Osteoblast (primary cell): ENCODE measurements around the gene CYP26B1. TPM values are rescaled to one million over a fixed set of nuclear protein-coding genes. Genes with fewer than 3 reads are reported as not detected.

Source experiments
- DNase-seq: peaks from one replicate; pipeline ENCODE4 v3.0.0; 2011; ENCODE audit warnings: low spot score, mixed read lengths; ENCODE audit not compliant: insufficient read length; ENCODE audit errors: missing footprints
- H2AFZ ChIP-seq: 2 replicates; pipeline ENCODE4 v1.6.0; 2011; ENCODE audit warnings: mild to moderate bottlenecking, low read length
- H3K27ac ChIP-seq: 2 replicates; pipeline ENCODE4 v1.5.1; 2011; ENCODE audit warnings: mild to moderate bottlenecking, low read depth, low read length, moderate library complexity
- H3K27me3 ChIP-seq: 2 replicates; pipeline ENCODE4 v1.6.0; 2012; ENCODE audit warnings: mild to moderate bottlenecking, control low read depth, inconsistent platforms, low read length, moderate library complexity; ENCODE audit not compliant: insufficient read depth
- H3K36me3 ChIP-seq: 2 replicates; pipeline ENCODE4 v1.5.1; 2011; ENCODE audit warnings: mild to moderate bottlenecking, low read length, control low read depth, moderate library complexity; ENCODE audit not compliant: insufficient read depth
- H3K4me1 ChIP-seq: 2 replicates; pipeline ENCODE4 v1.5.1; 2011; ENCODE audit warnings: mild to moderate bottlenecking, low read length, control low read depth, moderate library complexity; ENCODE audit not compliant: insufficient read depth
- H3K4me2 ChIP-seq: 2 replicates; pipeline ENCODE4 v1.6.0; 2011; ENCODE audit warnings: mild to moderate bottlenecking, low read length; ENCODE audit not compliant: insufficient read depth
- H3K4me3 ChIP-seq: fragments of 200-600 bp; sonication (generic); 3 replicates; pipeline ENCODE4 v1.5.1; 2012; ENCODE audit warnings: mild to moderate bottlenecking, low read length, inconsistent platforms; ENCODE audit not compliant: insufficient read depth
- H3K79me2 ChIP-seq: 2 replicates; pipeline ENCODE4 v1.6.0; 2012; ENCODE audit warnings: mild to moderate bottlenecking, low read length, control low read depth, inconsistent platforms; ENCODE audit not compliant: insufficient read depth
- H3K9me3 ChIP-seq: 2 replicates; pipeline ENCODE4 v1.5.1; 2011; ENCODE audit warnings: low read depth, low read length, control low read depth
- H4K20me1 ChIP-seq: 2 replicates; pipeline ENCODE4 v1.6.0; 2012; ENCODE audit warnings: mild to moderate bottlenecking, low read length, control low read depth; ENCODE audit not compliant: insufficient read depth
- CTCF ChIP-seq: IDR thresholded peaks from 2 replicates; pipeline ENCODE4 v1.5.1; 2011; ENCODE audit warnings: mild to moderate bottlenecking, low read depth, low read length, moderate library complexity; ENCODE audit errors: extremely low read depth
- total RNA-seq: library from RNA; depleted of rRNA; stranded (reverse); fragments of >200 nt; gene quantifications from 2 replicates; pipeline ENCODE4 v1.2.3, GENCODE V29; 2012

Gene CYP26B1
- total RNA-seq, 1 donor = under 0.01 TPM

GRCh38 chr2:72173640-72174321 is 26.1 kb upstream of the CYP26B1 start:
- Histone ChIP-seq H2AFZ (no peak overlapping the region), H3K4me1 (no peaks in the 10 kb centered on the region), H4K20me1 (no peaks in the 10 kb centered on the region), H3K4me2 (no peak overlapping the region), H3K9me3 (no peaks in the 10 kb centered on the region), H3K27ac (no peak overlapping the region), H3K36me3 (no peaks in the 10 kb centered on the region), H3K79me2 (no peaks in the 10 kb centered on the region), H3K27me3 (no peaks in the 10 kb centered on the region), H3K4me3 (no peak overlapping the region)
- TF ChIP-seq CTCF = no peak
- DNase-seq = peak; percentile 62

- no peak for TF ChIP-seq CTCF
Observed at GRCh38 chr2:72172478-72172877, 24.8 kb upstream of the CYP26B1 start.

GRCh38 chr2:72166279-72166678 is 18.6 kb upstream of the CYP26B1 start:
- Histone ChIP-seq H3K4me2 (no peak overlapping the region), H4K20me1 (no peaks in the 10 kb centered on the region)
- no peak for DNase-seq

More at GRCh38 chr2:72172478-72172877, 24.8 kb upstream of the CYP26B1 start:
- Histone ChIP-seq H2AFZ (no peak overlapping the region), H3K79me2 (no peaks in the 10 kb centered on the region), H3K4me1 (no peaks in the 10 kb centered on the region), H3K27me3 (no peaks in the 10 kb centered on the region), H4K20me1 (no peaks in the 10 kb centered on the region), H3K4me3 (no peak overlapping the region), H3K36me3 (no peaks in the 10 kb centered on the region), H3K9me3 (no peaks in the 10 kb centered on the region), H3K27ac (no peak overlapping the region), H3K4me2 (no peak overlapping the region)
- no peak for DNase-seq

More at GRCh38 chr2:72166279-72166678, 18.6 kb upstream of the CYP26B1 start:
- Histone ChIP-seq H3K9me3 (no peaks in the 10 kb centered on the region), H3K79me2 (no peaks in the 10 kb centered on the region), H3K36me3 (no peaks in the 10 kb centered on the region), H2AFZ (no peak overlapping the region), H3K4me3 (no peak overlapping the region), H3K27me3 (peaks cover 6% of the 10 kb centered on the region), H3K4me1 (peaks cover 2% of the 10 kb centered on the region), H3K27ac (no peak overlapping the region)
- no peak for TF ChIP-seq CTCF
